IMR-90 (cell line): Measurements from ENCODE around the gene GPR135. TPM values are rescaled to one million over a fixed set of nuclear protein-coding genes. Genes with fewer than 3 reads are reported as not detected.

Experiments used
- ATAC-seq: fragments of 200-7000 bp; cut with Tn5 transposase; 2 replicates; pipeline ENCODE4 v1.9.1; 2020; ENCODE audit warnings: low read depth, mild to moderate bottlenecking, moderate library complexity
- BruUV-seq: library from RNA; stranded (reverse); fragments of 400-500 nt; replicated peaks from 2 replicates; lab custom pipeline; 2021; lab: Mats Ljungman, UMichigan
- CTCF ChIA-PET: fragments of 300-600 bp; formaldehyde crosslinking; extraction: SDS; loops from one replicate; lab custom pipeline; 2021; ENCODE audit warnings: antibody characterized with exemption; lab: Yijun Ruan, JAX
- POLR2A ChIA-PET: fragments of 300-600 bp; sonication (Branson Sonifier 250); formaldehyde crosslinking; loops from one replicate; lab custom pipeline; 2022; ENCODE audit warnings: antibody characterized with exemption; ENCODE audit not compliant: unreplicated experiment; lab: Charles Lee
- DNase-seq: peaks from one replicate; pipeline ENCODE4 v3.0.0; 2013
- H2AFZ ChIP-seq: replicated peaks from 2 replicates; pipeline ENCODE3; 2013; ENCODE audit warnings: low read length, mild to moderate bottlenecking; ENCODE audit not compliant: poor library complexity
- H2AK5ac ChIP-seq: 2 replicates; pipeline ENCODE4 v1.6.1; 2013; ENCODE audit warnings: low read depth, low read length, inconsistent platforms
- H2AK9ac ChIP-seq: replicated peaks from 2 replicates; pipeline ENCODE3; 2013; ENCODE audit warnings: mild to moderate bottlenecking, low read depth, low read length, moderate library complexity; ENCODE audit not compliant: poor library complexity
- H2BK120ac ChIP-seq: 2 replicates; pipeline ENCODE4 v1.6.1; 2013; ENCODE audit warnings: low read depth, low read length, inconsistent platforms
- H2BK15ac ChIP-seq: 3 replicates; pipeline ENCODE4 v1.6.1; 2013; ENCODE audit warnings: low read depth, low read length, inconsistent platforms
- H2BK20ac ChIP-seq: 2 replicates; pipeline ENCODE4 v1.6.1; 2013; ENCODE audit warnings: low read depth, mild to moderate bottlenecking, inconsistent platforms, low read length, moderate library complexity
- H2BK5ac ChIP-seq: 2 replicates; pipeline ENCODE4 v1.6.1; 2013; ENCODE audit warnings: mild to moderate bottlenecking, low read depth, low read length, inconsistent platforms; ENCODE audit not compliant: poor library complexity, severe bottlenecking
- H3K14ac ChIP-seq: replicated peaks from 2 replicates; pipeline ENCODE4 v1.6.1; 2013; ENCODE audit warnings: low read depth, low read length, inconsistent platforms
- H3K18ac ChIP-seq: 2 replicates; pipeline ENCODE4 v1.6.1; 2013; ENCODE audit warnings: low read depth, low read length, control low read depth
- H3K23ac ChIP-seq: 2 replicates; pipeline ENCODE4 v1.6.1; 2013; ENCODE audit warnings: low read depth, low read length, inconsistent platforms
- H3K27ac ChIP-seq: 2 replicates; pipeline ENCODE4 v1.5.1; 2013; ENCODE audit warnings: mild to moderate bottlenecking, control low read depth, low read length; ENCODE audit not compliant: insufficient read depth
- H3K27me3 ChIP-seq: 2 replicates; pipeline ENCODE4 v1.6.1; 2013; ENCODE audit warnings: low read length; ENCODE audit not compliant: control insufficient read depth, insufficient read depth
- H3K36me3 ChIP-seq: 2 replicates; pipeline ENCODE4 v1.6.1; 2013; ENCODE audit warnings: low read length, mixed read lengths; ENCODE audit not compliant: control insufficient read depth, insufficient read depth
- H3K4ac ChIP-seq: 2 replicates; pipeline ENCODE4 v1.6.1; 2013; ENCODE audit warnings: low read depth, low read length, inconsistent platforms
- H3K4me1 ChIP-seq: 2 replicates; pipeline ENCODE4 v1.6.1; 2013; ENCODE audit warnings: low read length, mixed read lengths; ENCODE audit not compliant: control insufficient read depth, insufficient read depth
- H3K4me2 ChIP-seq: 2 replicates; pipeline ENCODE4 v1.6.1; 2013; ENCODE audit warnings: low read depth, mild to moderate bottlenecking, control low read depth, low read length, moderate library complexity
- H3K4me3 ChIP-seq: 2 replicates; pipeline ENCODE4 v1.5.1; 2013; ENCODE audit warnings: low read depth, mild to moderate bottlenecking, control low read depth, low read length, moderate library complexity; ENCODE audit not compliant: insufficient read depth
- H3K56ac ChIP-seq: 2 replicates; pipeline ENCODE4 v1.6.1; 2013; ENCODE audit warnings: low read length, inconsistent platforms; ENCODE audit not compliant: insufficient read depth; ENCODE audit errors: extremely low read depth
- H3K79me1 ChIP-seq, 2 experiments: 2 replicates each; pipeline ENCODE4 v1.6.1; 2013; ENCODE audit warnings: low read length in 2 of 2, inconsistent platforms in 1 of 2, low read depth in 1 of 2
- H3K9ac ChIP-seq: 2 replicates; pipeline ENCODE4 v1.6.1; 2013; ENCODE audit warnings: low read depth, low read length, control low read depth
- H3K9me1 ChIP-seq: 2 replicates; pipeline ENCODE4 v1.6.1; 2013; ENCODE audit warnings: low read length, inconsistent platforms; ENCODE audit not compliant: insufficient read depth
- H3K9me3 ChIP-seq: 2 replicates; pipeline ENCODE4 v1.6.1; 2013; ENCODE audit warnings: low read length; ENCODE audit not compliant: control insufficient read depth, insufficient read depth
- H4K20me1 ChIP-seq: 2 replicates; pipeline ENCODE4 v1.6.1; 2013; ENCODE audit warnings: low read length, inconsistent platforms; ENCODE audit not compliant: insufficient read depth
- H4K5ac ChIP-seq: 2 replicates; pipeline ENCODE4 v1.6.1; 2013; ENCODE audit warnings: mild to moderate bottlenecking, low read depth, low read length, control low read depth
- H4K8ac ChIP-seq, 2 experiments: 2 replicates each; pipeline ENCODE4 v1.6.1; 2013; ENCODE audit warnings: low read depth in 2 of 2, low read length in 2 of 2, control low read depth in 1 of 2, inconsistent platforms in 1 of 2
- H4K91ac ChIP-seq: 2 replicates; pipeline ENCODE4 v1.6.1; 2013; ENCODE audit warnings: low read depth, low read length, inconsistent platforms; ENCODE audit not compliant: insufficient read depth
- BHLHE40 ChIP-seq: fragments of 150-350 bp; IDR thresholded peaks from 2 replicates; pipeline ENCODE4 v1.6.1; 2016; ENCODE audit warnings: mild to moderate bottlenecking, low read depth, low read length
- CHD1 ChIP-seq: IDR thresholded peaks from 2 replicates; pipeline ENCODE4 v1.6.1; 2012; ENCODE audit warnings: low read depth, low read length, improper control_type of control experiment
- MAFK ChIP-seq: IDR thresholded peaks from 2 replicates; pipeline ENCODE4 v1.6.1; 2012; ENCODE audit warnings: low read depth, low read length, improper control_type of control experiment
- MAZ ChIP-seq: IDR thresholded peaks from 2 replicates; pipeline ENCODE4 v1.6.1; 2012; ENCODE audit warnings: low read depth, mild to moderate bottlenecking, low read length, improper control_type of control experiment, moderate library complexity, borderline replicate concordance
- MXI1 ChIP-seq: IDR thresholded peaks from 2 replicates; pipeline ENCODE4 v1.6.1; 2012; ENCODE audit warnings: low read depth, mild to moderate bottlenecking, low read length, moderate library complexity, borderline replicate concordance
- NFE2L2 ChIP-seq: fragments of 150-350 bp; IDR thresholded peaks from 2 replicates; pipeline ENCODE4 v1.6.1; 2016; ENCODE audit warnings: low read depth, mild to moderate bottlenecking, low read length
- POLR2A ChIP-seq: IDR thresholded peaks from 2 replicates; pipeline ENCODE4 v1.6.1; 2012; ENCODE audit warnings: mild to moderate bottlenecking, low read depth, low read length
- RCOR1 ChIP-seq: IDR thresholded peaks from 2 replicates; pipeline ENCODE4 v1.6.1; 2012; ENCODE audit warnings: mild to moderate bottlenecking, low read length, improper control_type of control experiment; ENCODE audit not compliant: insufficient replicate concordance
- RFX5 ChIP-seq: IDR thresholded peaks from 2 replicates; pipeline ENCODE4 v1.8.0; 2012; ENCODE audit warnings: low read depth, mild to moderate bottlenecking, low read length, moderate library complexity
- WGBS, 2 experiments: methylation state at CpG; one replicate each; pipeline versions ENCODE4 v1.1.5 to v1.1.7; 2013; ENCODE audit warnings: missing lambda C conversion rate in 2 of 2; ENCODE audit not compliant: insufficient read length in 1 of 2; ENCODE audit errors: extremely low coverage in 2 of 2; 5-methylcytosine and 5-hydroxymethylcytosine counted together
- dilution Hi-C: fragments of 300-500 bp; cut with HindIII; formaldehyde crosslinking; loops from one replicate; pipeline ENCODE4 v1.14.3; 2018; ENCODE audit warnings: low sequenced_read_pairs; ENCODE audit not compliant: unreplicated experiment
- in situ Hi-C: fragments of 300-500 bp; cut with MboI; formaldehyde crosslinking; loops from 3 replicates; pipeline ENCODE4 v1.14.3; 2019; ENCODE audit warnings: low sequenced_read_pairs, inconsistent platforms, mixed read lengths
- intact Hi-C: fragments of 100-400 bp; cut with micrococcal nuclease; formaldehyde crosslinking; loops from 2 replicates; pipeline ENCODE4 v1.10.0; 2022
- polyA plus RNA-seq, 3 experiments: library from polyadenylated mRNA; depleted of rRNA; stranded (reverse); fragments of >200 nt; gene quantifications; 2 replicates each; pipeline ENCODE4 v1.2.3, GENCODE V29; 2012; ENCODE audit warnings: low replicate concordance in 1 of 3
- total RNA-seq: library from RNA; depleted of rRNA; stranded (reverse); fragments of >200 nt; gene quantifications from 2 replicates; pipeline ENCODE4 v1.2.3, GENCODE V29; 2012
- TF ChIP-seq, protein P1 (sequence below): fragments of 150-350 bp; IDR thresholded peaks from 2 replicates; pipeline ENCODE4 v1.6.1; 2017; ENCODE audit warnings: mild to moderate bottlenecking, antibody characterized with exemption, low read length, low read depth
- TF ChIP-seq, protein P2 (sequence below): fragments of 150-350 bp; IDR thresholded peaks from 2 replicates; pipeline ENCODE4 v1.6.1; 2016; ENCODE audit warnings: low read depth, mild to moderate bottlenecking, low read length, moderate library complexity, borderline replicate concordance

GPR135 gene
- total and polyA plus RNA-seq, 2 of the 4 experiments (the other 2 are of a cell fraction), result 1.3 to 2.4 TPM

- no peak overlapping the region for H3K23ac ChIP-seq
- H3K9ac ChIP-seq, result no peak overlapping the region
- intact Hi-C loops (no loop called here), dilution Hi-C loops (no loop called here), in situ Hi-C loops (loop anchor here (25.0 kb wide), 1 partner anchor 609 kb away; the partner anchor contains the start of gene PCNX4)
- no peak overlapping the region for H2BK5ac ChIP-seq
- no peak overlapping the region for H3K4me2 ChIP-seq
- no CpG with 5 or more reads among the region's 3 CpGs for WGBS, 2 experiments
- H4K20me1 ChIP-seq, result peaks cover 20% of the 10 kb centered on the region; the same call in 1 of the 2 replicates
- no peak overlapping the region for H4K5ac ChIP-seq
- H3K4me3 ChIP-seq, result no peak overlapping the region
- H2BK120ac ChIP-seq, result no peak overlapping the region
- H4K8ac ChIP-seq, result no peak overlapping the region
- peaks cover 26% of the 10 kb centered on the region for H3K36me3 ChIP-seq
- H2BK15ac ChIP-seq, result no peak overlapping the region
- H3K27me3 ChIP-seq, result no peaks in the 10 kb centered on the region
- no peak overlapping the region for H3K14ac ChIP-seq
- H2AK9ac ChIP-seq, result no peak overlapping the region
- peaks cover 21 to 65% of the 10 kb centered on the region in 2 experiments for H3K79me1 ChIP-seq
- H3K27ac ChIP-seq, result no peak overlapping the region
- H3K18ac ChIP-seq, result no peak overlapping the region
- no peak overlapping the region for H2BK20ac ChIP-seq
- TF ChIP-seq, protein P1, sequence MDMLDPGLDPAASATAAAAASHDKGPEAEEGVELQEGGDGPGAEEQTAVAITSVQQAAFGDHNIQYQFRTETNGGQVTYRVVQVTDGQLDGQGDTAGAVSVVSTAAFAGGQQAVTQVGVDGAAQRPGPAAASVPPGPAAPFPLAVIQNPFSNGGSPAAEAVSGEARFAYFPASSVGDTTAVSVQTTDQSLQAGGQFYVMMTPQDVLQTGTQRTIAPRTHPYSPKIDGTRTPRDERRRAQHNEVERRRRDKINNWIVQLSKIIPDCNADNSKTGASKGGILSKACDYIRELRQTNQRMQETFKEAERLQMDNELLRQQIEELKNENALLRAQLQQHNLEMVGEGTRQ, result no peak
- no peak for TF ChIP-seq RCOR1
- TF ChIP-seq MAFK, result no peak
- TF ChIP-seq, protein P2, sequence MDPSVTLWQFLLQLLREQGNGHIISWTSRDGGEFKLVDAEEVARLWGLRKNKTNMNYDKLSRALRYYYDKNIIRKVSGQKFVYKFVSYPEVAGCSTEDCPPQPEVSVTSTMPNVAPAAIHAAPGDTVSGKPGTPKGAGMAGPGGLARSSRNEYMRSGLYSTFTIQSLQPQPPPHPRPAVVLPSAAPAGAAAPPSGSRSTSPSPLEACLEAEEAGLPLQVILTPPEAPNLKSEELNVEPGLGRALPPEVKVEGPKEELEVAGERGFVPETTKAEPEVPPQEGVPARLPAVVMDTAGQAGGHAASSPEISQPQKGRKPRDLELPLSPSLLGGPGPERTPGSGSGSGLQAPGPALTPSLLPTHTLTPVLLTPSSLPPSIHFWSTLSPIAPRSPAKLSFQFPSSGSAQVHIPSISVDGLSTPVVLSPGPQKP, result no peak
- TF ChIP-seq RFX5, result no peak
- TF ChIP-seq MAZ, result no peak
- TF ChIP-seq MXI1, result no peak
- TF ChIP-seq POLR2A, result no peak
- TF ChIP-seq BHLHE40, result no peak
- TF ChIP-seq CHD1, result no peak
- TF ChIP-seq NFE2L2, result no peak
- H3K56ac ChIP-seq, result no peak overlapping the region
- H2AK5ac ChIP-seq, result no peak overlapping the region
- BruUV-seq, result no TSS peak
- POLR2A ChIA-PET, result no interaction called here
- H3K4me1 ChIP-seq, result peaks cover 15% of the 10 kb centered on the region
- H3K9me3 ChIP-seq, result no peaks in the 10 kb centered on the region
- no peak overlapping the region for H3K4ac ChIP-seq
- H3K9me1 ChIP-seq, result peaks cover 15% of the 10 kb centered on the region
- CTCF ChIA-PET, result interaction anchor here (1.1 kb wide), 1 partner anchor 98 kb away, joined by 3 read pairs; the partner anchor contains the start of gene CCDC175
- H2AFZ ChIP-seq, result no peak overlapping the region
- no peak for DNase-seq
- no peak overlapping the region for H4K91ac ChIP-seq
- ATAC-seq, result no peak
Measured at GRCh38 chr14:59478540-59478939, 13.4 kb upstream of the GPR135 start.
